Peyer's patch (tissue), 4 donors: ENCODE results near the gene ZNF680.

Source experiments
- POLR2A ChIP-seq, 2 donors: fragments of 450-650 bp; IDR thresholded peaks; one replicate each; pipeline ENCODE4 v1.5.1; 2017; ENCODE audit warnings: antibody characterized with exemption in 2 of 2, mild to moderate bottlenecking in 2 of 2, moderate library complexity in 2 of 2
- TF ChIP-seq, protein P1 (sequence below), 6 experiments: fragments of 450-650 bp in 4 of 6; fragments of 200-600 bp in 2 of 6; sonication (generic) in 1 of 6; IDR thresholded peaks; one replicate each; pipeline ENCODE4 v1.5.1; 2017 to 2019; ENCODE audit warnings: antibody characterized with exemption in 6 of 6, mild to moderate bottlenecking in 3 of 6, moderate library complexity in 1 of 6

DNA sequence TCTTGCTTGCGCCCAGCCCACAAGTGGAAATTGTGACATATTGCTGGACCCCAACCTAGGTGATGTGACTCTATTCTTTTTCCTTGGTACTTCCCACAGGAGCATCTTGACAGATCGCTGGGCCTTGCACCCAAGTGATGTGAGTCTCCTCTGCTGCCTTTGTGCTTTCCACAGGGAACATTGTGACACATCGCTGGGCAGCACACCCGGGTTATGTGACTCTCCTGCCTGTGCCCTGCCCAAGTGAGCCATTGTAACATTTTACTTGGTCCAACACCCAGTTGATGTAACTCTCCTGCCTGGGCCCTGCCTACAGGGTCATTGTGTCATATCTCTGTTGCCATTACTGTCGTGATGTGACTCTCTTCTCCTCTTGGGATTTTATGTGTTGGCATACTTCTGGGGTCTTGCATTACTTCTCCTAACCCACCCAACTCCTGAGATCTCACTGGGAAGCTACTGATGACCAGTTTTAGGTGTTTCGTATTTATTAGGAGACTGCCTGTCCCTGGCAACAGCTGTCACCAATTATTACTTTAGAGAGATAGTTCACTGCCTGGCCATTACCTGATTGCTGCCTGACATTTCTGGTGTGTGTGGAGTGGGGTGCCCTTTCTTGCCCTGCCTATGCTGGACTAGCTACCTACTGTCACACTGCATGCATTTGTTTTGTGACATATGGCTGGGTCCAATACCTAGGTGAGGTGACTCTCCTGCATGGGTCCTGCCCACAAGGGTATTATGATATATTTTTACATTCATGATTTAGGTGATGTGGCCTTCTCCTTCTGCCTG lies 45.4 kb upstream of the ZNF680 start:
- TF ChIP-seq, protein P1, sequence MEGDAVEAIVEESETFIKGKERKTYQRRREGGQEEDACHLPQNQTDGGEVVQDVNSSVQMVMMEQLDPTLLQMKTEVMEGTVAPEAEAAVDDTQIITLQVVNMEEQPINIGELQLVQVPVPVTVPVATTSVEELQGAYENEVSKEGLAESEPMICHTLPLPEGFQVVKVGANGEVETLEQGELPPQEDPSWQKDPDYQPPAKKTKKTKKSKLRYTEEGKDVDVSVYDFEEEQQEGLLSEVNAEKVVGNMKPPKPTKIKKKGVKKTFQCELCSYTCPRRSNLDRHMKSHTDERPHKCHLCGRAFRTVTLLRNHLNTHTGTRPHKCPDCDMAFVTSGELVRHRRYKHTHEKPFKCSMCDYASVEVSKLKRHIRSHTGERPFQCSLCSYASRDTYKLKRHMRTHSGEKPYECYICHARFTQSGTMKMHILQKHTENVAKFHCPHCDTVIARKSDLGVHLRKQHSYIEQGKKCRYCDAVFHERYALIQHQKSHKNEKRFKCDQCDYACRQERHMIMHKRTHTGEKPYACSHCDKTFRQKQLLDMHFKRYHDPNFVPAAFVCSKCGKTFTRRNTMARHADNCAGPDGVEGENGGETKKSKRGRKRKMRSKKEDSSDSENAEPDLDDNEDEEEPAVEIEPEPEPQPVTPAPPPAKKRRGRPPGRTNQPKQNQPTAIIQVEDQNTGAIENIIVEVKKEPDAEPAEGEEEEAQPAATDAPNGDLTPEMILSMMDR (IDR thresholded peaks at IDR 0.05), result no peak
- no peak for TF ChIP-seq POLR2A (IDR thresholded peaks at IDR 0.05)
